GM21529 (cell line): ENCODE data around the gene TWNK.

Experiments used
- ATAC-seq: cut with Tn5 transposase; IDR thresholded peaks from one replicate; pipeline ENCODE4 v1.9.1; 2021; ENCODE audit not compliant: unreplicated experiment

The TWNK gene

GRCh38 chr10:101010329-101010728 is 23.0 kb downstream of the TWNK start:
- ATAC-seq, result no peak

GRCh38 chr10:101011517-101012423 is 24.4 kb downstream of the TWNK start:
- ATAC-seq, result no peak

- peak; percentile 77 for ATAC-seq
Observed at GRCh38 chr10:101012525-101013364, 25.4 kb downstream of the TWNK start.

GRCh38 chr10:101013365-101013825 is 26.1 kb downstream of the TWNK start:
- no peak for ATAC-seq

- ATAC-seq, result no peak
Observed at GRCh38 chr10:101014230-101014884, 27.0 kb downstream of the TWNK start.

- no peak for ATAC-seq
Observed at GRCh38 chr10:101014966-101015581, 27.7 kb downstream of the TWNK start.

- no peak for ATAC-seq
Observed at GRCh38 chr10:101015582-101015973, 28.2 kb downstream of the TWNK start.

GRCh38 chr10:101016814-101017213 is 29.5 kb downstream of the TWNK start:
- ATAC-seq, result no peak

GRCh38 chr10:101018118-101018599 is 30.8 kb downstream of the TWNK start:
- ATAC-seq, result no peak

- ATAC-seq, result no peak
Observed at GRCh38 chr10:101018600-101019439, 31.5 kb downstream of the TWNK start.

- ATAC-seq, result no peak
Observed at GRCh38 chr10:101019440-101019703, 32.0 kb downstream of the TWNK start.

- ATAC-seq, result no peak
Observed at GRCh38 chr10:101020427-101021075, 33.2 kb downstream of the TWNK start.

- no peak for ATAC-seq
Observed at GRCh38 chr10:101021239-101021638, 33.9 kb downstream of the TWNK start.

GRCh38 chr10:101021692-101022251 is 34.4 kb downstream of the TWNK start:
- ATAC-seq, result no peak

GRCh38 chr10:101022967-101023705 is 35.8 kb downstream of the TWNK start:
- ATAC-seq, result no peak

GRCh38 chr10:101027106-101027720 is 39.9 kb downstream of the TWNK start:
- ATAC-seq, result no peak

- no peak for ATAC-seq
Observed at GRCh38 chr10:101028446-101029337, 41.3 kb downstream of the TWNK start.
